Esophagus (tissue), 2 donors: ENCODE results near the gene ZNF280A. TPM values are rescaled to one million over a fixed set of nuclear protein-coding genes. Genes with fewer than 3 reads are reported as not detected.
"Not testable (repeated sequence)": the region's sequence is repeated elsewhere in the genome, so short reads cannot be mapped to it uniquely, and the experiment has no call there.

Source experiments
- H3K27ac ChIP-seq, 2 donors: one replicate each; pipeline ENCODE4 v1.5.1; 2013; ENCODE audit warnings: low read depth in 2 of 2, mild to moderate bottlenecking in 2 of 2, inconsistent platforms in 1 of 2, low read length in 1 of 2, moderate library complexity in 1 of 2
- H3K27me3 ChIP-seq, 2 donors: one replicate each; pipeline ENCODE4 v1.6.1; 2013; ENCODE audit warnings: low read length in 2 of 2, control low read depth in 1 of 2, mild to moderate bottlenecking in 1 of 2; ENCODE audit not compliant: insufficient read depth in 2 of 2, control insufficient read depth in 1 of 2
- H3K36me3 ChIP-seq, 2 donors: one replicate each; pipeline ENCODE4 v1.6.1; 2013; ENCODE audit warnings: low read length in 1 of 2; ENCODE audit not compliant: control insufficient read depth in 2 of 2, insufficient read depth in 2 of 2
- H3K4me1 ChIP-seq, 2 donors: one replicate each; pipeline ENCODE4 v1.6.1; 2013; ENCODE audit warnings: low read length in 1 of 2; ENCODE audit not compliant: control insufficient read depth in 2 of 2, insufficient read depth in 2 of 2
- H3K4me3 ChIP-seq, 2 donors: one replicate each; pipeline ENCODE4 v1.5.1; 2013; ENCODE audit warnings: low read length in 2 of 2, mild to moderate bottlenecking in 2 of 2, low read depth in 1 of 2, moderate library complexity in 1 of 2
- H3K9me3 ChIP-seq, 2 donors: one replicate each; pipeline ENCODE4 v1.6.1; 2013; ENCODE audit warnings: mild to moderate bottlenecking in 2 of 2, low read depth in 1 of 2, low read length in 1 of 2, moderate library complexity in 1 of 2; ENCODE audit not compliant: control insufficient read depth in 2 of 2, insufficient read depth in 1 of 2
- WGBS, 2 donors: extraction: QIAGEN DNeasy Blood & Tissue Kit; methylation state at CpG; one replicate each; pipeline ENCODE4 v1.1.7; 2013; 5-methylcytosine and 5-hydroxymethylcytosine counted together
- polyA plus RNA-seq, 2 donors: library from polyadenylated mRNA; stranded (reverse); fragments of 200-250 nt; gene quantifications; one replicate each; pipeline ENCODE4 v1.2.3, GENCODE V29; 2013
- donor health status: healthy with polysubstance abuse.
- donor health status: Bipolar disorder and iron deficiency.

The ZNF280A gene
- polyA plus RNA-seq, 2 donors, result not detected

DNA sequence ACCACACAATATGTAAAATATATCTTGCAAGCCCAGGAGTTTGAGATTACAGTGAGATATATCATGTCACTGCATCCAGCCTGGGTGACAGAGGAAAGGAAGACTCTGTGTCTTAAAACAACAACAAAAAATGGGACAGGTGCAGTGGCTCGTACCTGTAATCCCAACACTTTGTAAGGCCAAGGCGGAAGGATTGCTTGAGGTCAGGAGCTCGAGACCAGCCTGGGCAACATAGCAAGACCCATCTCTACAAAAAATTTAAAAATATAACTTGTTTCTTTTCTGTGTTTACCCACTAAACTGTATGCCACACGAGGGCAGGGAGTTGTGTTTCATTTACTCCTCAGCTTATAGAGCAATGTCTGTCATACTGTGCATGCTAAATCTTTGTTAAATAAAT, 3.1 kb downstream of the ZNF280A start:
- no peaks in the 10 kb centered on the region for H3K4me1 ChIP-seq
- WGBS, 2 donors, result 63 to 65% methylated on average over 4 of the region's 4 CpGs
- H3K27me3 ChIP-seq, result peaks cover 0 to 3% of the 10 kb centered on the region in 2 donors
- H3K9me3 ChIP-seq, result no peaks in the 10 kb centered on the region
- H3K27ac ChIP-seq, result no peak overlapping the region
- H3K4me3 ChIP-seq, result no peak overlapping the region
- H3K36me3 ChIP-seq, result no peaks in the 10 kb centered on the region

DNA sequence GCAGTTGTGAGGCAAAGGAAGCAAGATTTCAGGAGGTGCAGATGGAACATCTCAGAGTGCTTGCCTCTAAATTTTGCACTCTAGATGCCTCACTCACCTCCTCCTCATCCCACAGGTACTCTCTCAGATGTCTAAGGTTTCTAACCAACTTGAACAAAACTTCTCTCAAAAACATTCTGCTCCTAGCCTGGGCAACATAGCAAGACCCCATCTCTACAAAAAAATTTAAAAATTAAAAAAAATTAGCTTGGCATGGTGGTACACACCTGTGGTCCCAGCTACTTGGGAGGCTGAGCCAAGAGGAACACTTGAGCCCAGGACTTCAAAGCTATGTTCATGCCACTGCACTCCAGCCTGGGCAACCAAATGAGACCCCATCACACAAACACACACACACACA, 4.2 kb downstream of the ZNF280A start:
- no peaks in the 10 kb centered on the region for H3K9me3 ChIP-seq
- no peak overlapping the region for H3K4me3 ChIP-seq
- H3K4me1 ChIP-seq, result no peaks in the 10 kb centered on the region
- H3K36me3 ChIP-seq, result no peaks in the 10 kb centered on the region
- H3K27ac ChIP-seq, result no peak overlapping the region
- H3K27me3 ChIP-seq, result peaks cover 0 to 3% of the 10 kb centered on the region in 2 donors

DNA sequence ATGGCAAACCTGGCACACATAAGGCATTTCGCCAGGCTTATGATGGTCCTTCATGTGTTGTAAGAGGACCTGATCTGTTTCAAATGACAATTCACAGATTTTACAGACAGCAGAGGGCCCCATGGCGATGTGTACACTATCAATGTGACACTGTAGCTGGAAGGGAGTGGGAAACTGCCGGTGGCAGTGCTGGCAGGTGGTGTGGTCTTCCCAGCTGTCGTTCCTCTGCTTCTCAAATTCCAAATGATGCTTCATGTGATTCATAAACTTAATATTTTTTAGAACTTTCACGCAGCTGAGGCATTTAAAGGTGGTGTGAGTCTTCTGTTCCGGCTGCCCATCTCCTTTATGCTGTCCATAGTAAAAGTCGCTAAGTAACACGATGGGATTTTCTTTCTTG, 5.6 kb downstream of the ZNF280A start:
- H3K27ac ChIP-seq, H3K27me3 ChIP-seq, H3K36me3 ChIP-seq, H3K4me1 ChIP-seq, H3K4me3 ChIP-seq, H3K9me3 ChIP-seq: not testable (repeated sequence)
- WGBS, 2 donors, result 55 to 65% methylated on average over 8 of the region's 8 CpGs

DNA sequence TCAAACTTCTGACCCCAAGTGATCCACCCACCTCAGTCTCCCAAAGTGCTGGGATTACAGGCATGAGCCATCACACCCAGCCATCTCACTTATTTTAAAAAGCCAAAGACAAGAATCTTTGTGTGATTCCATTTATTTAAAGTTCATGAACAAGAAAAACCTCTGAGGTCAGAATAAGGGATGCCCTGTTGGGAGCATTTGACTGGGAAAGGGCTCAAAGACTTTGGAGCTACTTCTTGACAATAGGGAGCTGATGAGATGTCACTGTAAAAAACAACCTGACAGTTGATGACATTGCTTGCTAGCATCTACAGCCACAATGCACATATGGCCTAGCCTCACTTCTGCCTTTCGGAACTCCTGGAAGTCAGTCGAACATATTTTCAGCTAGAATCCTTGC, 6.5 kb downstream of the ZNF280A start:
- Histone ChIP-seq H3K4me1 (peaks cover 0 to 1% of the 10 kb centered on the region in 2 donors), H3K27ac (no peak overlapping the region), H3K27me3 (peaks cover 0 to 3% of the 10 kb centered on the region in 2 donors), H3K36me3 (no peaks in the 10 kb centered on the region), H3K9me3 (peaks cover 0 to 5% of the 10 kb centered on the region in 2 donors), H3K4me3 (no peak overlapping the region)
- WGBS, 2 donors, result 89 to 91% methylated on average over 2 of the region's 2 CpGs

DNA sequence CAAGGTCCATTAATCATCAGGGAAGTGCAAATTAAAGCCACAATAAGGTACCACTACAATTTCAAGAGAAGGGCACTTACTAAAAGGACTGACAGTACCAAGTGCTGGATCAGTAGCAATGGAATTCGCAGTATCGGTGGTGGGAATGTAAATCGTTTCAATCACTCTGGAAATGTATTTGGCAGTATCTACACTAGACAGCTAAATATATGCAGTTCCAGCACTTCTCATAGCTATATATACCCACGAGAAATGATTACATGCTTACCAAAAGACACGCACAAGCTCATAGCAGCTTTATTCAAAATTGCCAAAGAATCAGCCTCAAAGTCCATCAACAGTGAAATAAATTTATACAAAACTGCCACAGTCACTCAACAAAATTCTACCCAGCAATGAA, 7.1 kb downstream of the ZNF280A start:
- no peak overlapping the region for H3K4me3 ChIP-seq
- H3K4me1 ChIP-seq, result peaks cover 0 to 5% of the 10 kb centered on the region in 2 donors
- no peaks in the 10 kb centered on the region for H3K36me3 ChIP-seq
- H3K27ac ChIP-seq, result no peak overlapping the region
- peaks cover 0 to 3% of the 10 kb centered on the region in 2 donors for H3K27me3 ChIP-seq
- 75 to 78% methylated on average over 5 of the region's 5 CpGs for WGBS, 2 donors
- H3K9me3 ChIP-seq, result peaks cover 0 to 10% of the 10 kb centered on the region in 2 donors

DNA sequence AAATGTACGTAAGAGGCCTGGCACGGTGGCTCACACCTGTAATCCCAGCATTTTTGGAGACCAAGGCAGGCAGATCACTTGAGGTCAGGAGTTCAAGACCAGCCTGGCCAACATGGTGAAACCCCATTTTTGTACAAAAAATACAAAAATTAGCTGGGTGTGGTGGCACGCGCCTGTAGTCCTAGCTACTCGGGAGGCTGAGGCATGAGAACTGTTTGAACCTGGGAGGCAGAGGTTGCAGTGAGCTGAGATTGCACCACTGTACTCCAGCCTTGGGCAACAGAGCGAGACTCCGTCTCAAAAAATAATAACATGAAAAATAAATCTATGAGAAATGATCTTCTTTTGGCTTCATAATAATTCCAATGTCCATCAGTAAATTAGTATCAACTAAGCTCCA, 9.2 kb downstream of the ZNF280A start:
- H3K27ac ChIP-seq, H3K9me3 ChIP-seq, H3K4me1 ChIP-seq, H3K36me3 ChIP-seq, H3K27me3 ChIP-seq, H3K4me3 ChIP-seq: not testable (repeated sequence)
- WGBS, 2 donors, result 94 to 96% methylated on average over 7 of the region's 7 CpGs

DNA sequence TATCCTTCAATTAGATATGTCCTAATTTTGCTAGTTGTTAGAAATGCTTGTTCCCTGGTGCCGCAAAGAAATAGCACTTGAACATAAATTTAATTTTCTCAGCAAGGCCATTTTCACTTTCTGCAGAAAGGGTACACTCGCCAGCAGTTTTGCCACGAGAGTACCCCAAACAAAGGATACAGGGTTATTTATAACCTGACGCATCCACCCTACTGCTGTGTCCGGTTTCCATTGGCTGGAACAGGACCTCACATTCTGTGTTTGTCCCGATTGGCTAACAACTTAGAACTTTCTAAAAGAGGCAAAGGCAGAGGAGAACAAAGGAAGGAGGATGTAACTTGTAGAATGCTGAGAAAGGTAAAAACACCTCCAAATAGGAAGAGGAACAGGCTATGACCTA, 10.2 kb downstream of the ZNF280A start:
- WGBS, 2 donors, result 94 to 96% methylated on average over 6 of the region's 6 CpGs
- H3K4me3 ChIP-seq, H3K27ac ChIP-seq, H3K36me3 ChIP-seq, H3K27me3 ChIP-seq, H3K4me1 ChIP-seq, H3K9me3 ChIP-seq: not testable (repeated sequence)

DNA sequence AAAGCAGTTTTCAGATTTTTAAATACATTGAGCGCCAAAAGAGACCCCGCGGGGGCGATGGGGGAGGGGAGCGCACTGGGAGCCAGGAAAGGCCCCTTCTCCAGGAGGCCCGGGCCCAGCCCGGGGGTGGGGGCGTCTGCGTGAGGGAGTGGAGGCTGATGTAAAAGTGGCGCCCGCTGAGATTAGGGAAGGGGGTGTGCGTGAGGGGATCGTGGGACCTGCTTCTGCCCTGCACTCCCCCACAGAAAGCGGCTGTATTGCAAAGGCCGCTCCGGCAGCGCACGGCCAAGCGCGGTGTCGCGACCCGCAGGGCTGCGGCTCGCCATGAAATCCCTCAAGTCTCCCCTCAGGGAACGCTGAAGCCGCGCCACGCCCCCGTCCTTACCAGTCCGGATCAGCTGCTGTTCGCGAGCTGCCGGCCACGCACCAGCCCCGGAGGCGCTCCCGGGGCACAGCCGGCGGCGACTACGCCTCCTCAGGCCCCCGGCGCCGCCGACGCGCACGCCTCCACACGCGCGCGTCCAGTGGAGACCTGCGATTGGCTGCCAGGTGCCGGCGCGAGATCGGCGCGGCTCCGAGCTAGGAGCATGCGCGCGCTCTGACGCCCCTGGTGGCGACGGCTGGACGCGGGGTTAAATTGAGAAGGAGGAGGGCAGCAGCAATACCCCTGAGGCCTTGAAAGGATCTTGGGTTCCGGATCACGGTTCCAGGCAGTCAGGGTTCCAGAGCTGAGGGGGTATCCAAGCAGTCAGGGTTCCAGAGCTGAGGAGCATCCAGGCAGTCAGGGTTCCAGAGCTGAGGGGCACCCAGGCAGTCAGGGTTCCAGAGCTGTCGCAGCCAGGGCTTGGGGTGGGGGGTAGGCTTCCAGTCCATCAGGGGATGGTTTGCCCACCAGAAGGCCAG, 11.5 kb downstream of the ZNF280A start, which contains the start of gene ZNF280B:
Gene ZNF280B, minus strand, starts transcription at position 469 of the 903 bp plus-strand sequence. CDS start 19,344 bp downstream, outside the sequence.
- peak within 1 kb of the TSS; percentile 34 to 44 for H3K4me3 ChIP-seq
- H3K27ac ChIP-seq, result no peak within 1 kb of the TSS
- peaks cover 0 to 10% of the 10 kb centered on the region in 2 donors for H3K9me3 ChIP-seq
- no peaks in the 10 kb centered on the region for H3K27me3 ChIP-seq
- H3K36me3 ChIP-seq, result no peaks in the 10 kb centered on the region
- WGBS, 2 donors, result 5 to 7% methylated on average over 72 of the region's 72 CpGs
- H3K4me1 ChIP-seq, result peaks cover 0 to 5% of the 10 kb centered on the region in 2 donors

DNA sequence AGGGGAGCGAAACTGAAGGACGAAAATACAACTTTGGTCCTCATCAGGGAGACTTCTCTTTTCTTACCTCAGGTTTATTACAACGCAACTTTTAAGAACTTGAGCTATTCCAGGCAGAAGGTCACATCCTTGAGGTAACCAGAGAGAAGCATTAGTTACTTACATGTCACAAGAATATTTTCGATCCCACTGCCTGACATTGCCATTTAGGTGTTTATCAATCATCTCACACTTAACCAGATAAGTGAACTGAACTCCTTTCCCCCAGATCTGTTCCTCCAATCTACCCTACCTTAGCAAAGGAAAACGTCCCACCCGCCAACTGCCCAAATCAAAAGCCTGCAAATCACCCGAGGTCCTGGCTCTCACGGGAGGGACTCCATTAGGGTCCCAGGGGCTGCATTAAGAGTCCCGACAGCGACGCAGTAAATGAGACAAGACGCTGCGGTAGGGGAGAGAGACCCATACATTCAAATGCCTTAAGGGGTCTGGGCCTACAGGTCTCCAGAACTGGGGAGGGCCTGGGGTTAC, 12.3 kb downstream of the ZNF280A start:
- no peaks in the 10 kb centered on the region for H3K36me3 ChIP-seq
- H3K9me3 ChIP-seq, result peaks cover 0 to 10% of the 10 kb centered on the region in 2 donors
- peaks cover 0 to 5% of the 10 kb centered on the region in 2 donors for H3K4me1 ChIP-seq
- no peaks in the 10 kb centered on the region for H3K27me3 ChIP-seq
- H3K4me3 ChIP-seq, result peak overlapping the region; percentile 34 to 44
- no peak overlapping the region for H3K27ac ChIP-seq
- 39 to 42% methylated on average over 13 of the region's 13 CpGs for WGBS, 2 donors
